ENCODE results near the gene SECTM1.

Gene SECTM1

DNA sequence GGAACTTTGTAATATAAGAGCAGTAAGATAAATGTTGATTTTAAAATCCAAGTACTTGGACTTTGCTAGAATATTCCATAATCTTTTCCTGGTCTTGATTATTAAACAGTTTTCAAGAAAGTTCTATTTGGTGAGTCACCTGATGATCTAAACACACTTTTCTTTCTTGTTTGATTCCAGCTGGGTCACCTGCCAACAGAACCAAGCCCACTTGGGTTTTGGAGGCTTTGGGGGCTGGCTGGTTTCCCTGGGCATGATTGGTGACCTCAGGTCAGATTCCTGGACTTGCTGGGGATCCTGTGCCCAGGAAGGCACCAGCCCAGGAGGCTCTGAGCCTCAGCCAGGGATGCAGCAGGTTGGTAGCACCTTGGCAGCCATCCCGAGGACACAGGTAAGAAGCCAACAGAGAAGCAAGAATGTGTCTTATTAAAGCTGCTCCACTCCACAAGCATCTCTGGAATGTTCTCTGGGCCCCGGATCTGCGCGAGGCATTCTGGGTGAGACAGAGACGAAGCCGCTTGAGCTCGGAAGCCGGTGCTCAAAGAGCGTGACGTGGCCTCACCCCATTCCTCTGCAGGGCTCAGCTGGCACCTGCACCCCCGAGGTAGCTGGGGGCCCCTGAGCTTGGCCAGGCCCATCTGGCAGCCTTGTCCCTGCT lies 22.3 kb upstream of the SECTM1 start:
- no peak overlapping the region for H3K4me3 ChIP-seq (ENCODE audit: control insufficient read depth, low read depth, low read length)
- no peak for DNase-seq (ENCODE audit: low read depth)
- TF ChIP-seq, protein P1, sequence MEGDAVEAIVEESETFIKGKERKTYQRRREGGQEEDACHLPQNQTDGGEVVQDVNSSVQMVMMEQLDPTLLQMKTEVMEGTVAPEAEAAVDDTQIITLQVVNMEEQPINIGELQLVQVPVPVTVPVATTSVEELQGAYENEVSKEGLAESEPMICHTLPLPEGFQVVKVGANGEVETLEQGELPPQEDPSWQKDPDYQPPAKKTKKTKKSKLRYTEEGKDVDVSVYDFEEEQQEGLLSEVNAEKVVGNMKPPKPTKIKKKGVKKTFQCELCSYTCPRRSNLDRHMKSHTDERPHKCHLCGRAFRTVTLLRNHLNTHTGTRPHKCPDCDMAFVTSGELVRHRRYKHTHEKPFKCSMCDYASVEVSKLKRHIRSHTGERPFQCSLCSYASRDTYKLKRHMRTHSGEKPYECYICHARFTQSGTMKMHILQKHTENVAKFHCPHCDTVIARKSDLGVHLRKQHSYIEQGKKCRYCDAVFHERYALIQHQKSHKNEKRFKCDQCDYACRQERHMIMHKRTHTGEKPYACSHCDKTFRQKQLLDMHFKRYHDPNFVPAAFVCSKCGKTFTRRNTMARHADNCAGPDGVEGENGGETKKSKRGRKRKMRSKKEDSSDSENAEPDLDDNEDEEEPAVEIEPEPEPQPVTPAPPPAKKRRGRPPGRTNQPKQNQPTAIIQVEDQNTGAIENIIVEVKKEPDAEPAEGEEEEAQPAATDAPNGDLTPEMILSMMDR (IDR thresholded peaks at IDR 0.05; ENCODE audit: control insufficient read depth, insufficient read depth, low read depth, low read length, missing control alignments) = no peak

DNA sequence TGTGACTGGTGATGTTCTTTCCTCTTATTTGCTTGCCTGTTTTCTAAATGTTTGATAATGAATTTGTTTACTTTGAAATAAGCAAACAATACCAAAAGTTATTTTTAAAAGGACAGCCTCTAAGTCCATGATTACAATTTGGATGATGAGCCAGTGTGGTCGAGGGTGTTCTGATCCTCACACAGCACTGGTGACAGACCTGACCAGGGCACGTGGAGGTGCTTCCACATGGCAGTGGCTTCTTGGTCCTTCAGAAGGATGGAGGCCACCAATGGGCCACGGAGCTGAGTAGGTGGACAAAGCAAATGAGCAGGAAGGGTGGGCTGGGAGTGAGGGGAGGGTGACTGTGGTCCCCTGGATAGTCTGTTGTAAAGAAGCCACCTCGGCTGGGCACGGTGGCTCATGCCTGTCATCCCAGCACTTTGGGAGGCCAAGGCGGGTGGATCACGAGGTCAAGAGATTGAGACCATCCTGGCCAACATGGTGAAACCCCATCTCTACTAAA lies 21.3 kb upstream of the SECTM1 start:
- no peak for DNase-seq (ENCODE audit: low read depth)
- no peak overlapping the region for H3K4me3 ChIP-seq (ENCODE audit: control insufficient read depth, low read depth, low read length)
- TF ChIP-seq, protein P1 (IDR thresholded peaks at IDR 0.05; ENCODE audit: control insufficient read depth, insufficient read depth, low read depth, low read length, missing control alignments) = no peak

DNA sequence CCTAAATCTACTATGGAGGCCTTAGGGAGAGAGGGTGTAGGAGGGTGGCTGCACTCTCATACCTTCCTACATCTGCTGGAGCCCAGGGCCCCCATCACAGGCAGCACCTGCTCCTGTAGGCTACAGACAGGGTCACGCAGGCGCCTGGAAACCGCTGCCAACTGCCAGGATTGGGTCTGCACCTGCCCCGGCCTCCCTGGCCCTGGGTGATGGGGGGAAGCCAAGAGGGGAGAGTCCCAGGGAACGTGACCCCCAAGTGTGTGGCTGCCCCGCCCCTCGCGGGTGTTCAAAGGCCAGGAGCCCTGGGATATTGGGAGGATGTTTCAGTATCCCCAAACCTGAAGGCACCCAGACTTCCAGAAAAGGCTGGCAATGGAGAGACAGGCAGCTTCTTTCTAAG lies 19.9 kb upstream of the SECTM1 start:
- DNase-seq (ENCODE audit: low read depth) = no peak
- no peak overlapping the region for H3K4me3 ChIP-seq (ENCODE audit: control insufficient read depth, low read depth, low read length)
- TF ChIP-seq, protein P1 (IDR thresholded peaks at IDR 0.05; ENCODE audit: control insufficient read depth, insufficient read depth, low read depth, low read length, missing control alignments) = no peak

DNA sequence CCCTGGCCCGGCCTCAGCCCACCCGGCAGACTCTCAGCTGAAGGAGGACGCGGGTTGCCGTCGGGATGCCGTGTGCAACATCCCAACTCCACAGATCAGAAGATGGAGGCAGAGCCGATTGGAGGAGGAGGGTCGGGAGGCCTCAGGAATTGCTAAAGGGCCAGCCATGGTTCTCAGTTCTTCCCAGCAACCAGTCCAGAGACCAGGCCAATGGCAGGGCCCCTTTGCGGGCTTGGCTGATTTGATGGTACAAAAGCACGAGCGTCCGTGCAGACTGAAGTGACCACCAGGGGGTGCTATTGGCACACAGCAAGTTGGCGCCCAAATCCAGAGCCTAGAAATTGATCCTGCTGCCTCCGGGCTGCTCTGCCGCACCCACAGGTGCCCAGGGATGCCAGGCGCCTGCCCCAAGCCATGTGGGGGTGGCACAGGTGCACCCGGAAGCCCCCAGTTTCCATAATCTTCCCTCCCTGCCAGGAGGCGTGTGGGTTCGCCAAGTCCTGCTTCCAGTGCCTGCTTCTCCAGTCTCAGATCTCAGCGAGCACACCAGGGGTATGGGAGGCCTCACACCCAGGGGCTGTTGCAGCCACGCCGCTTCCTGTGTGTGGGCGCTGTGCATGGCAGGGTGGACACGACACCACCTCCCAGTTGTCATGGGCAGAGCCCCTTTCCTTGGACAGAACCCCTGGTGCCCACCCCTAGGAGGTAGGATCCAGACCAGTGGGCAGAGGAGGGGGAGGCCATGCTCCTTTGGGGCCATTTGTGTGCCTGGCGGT lies 18.3 kb upstream of the SECTM1 start:
- TF ChIP-seq, protein P1 (IDR thresholded peaks at IDR 0.05; ENCODE audit: control insufficient read depth, insufficient read depth, low read depth, low read length, missing control alignments) = peak; percentile 95
- no peak overlapping the region for H3K4me3 ChIP-seq (ENCODE audit: control insufficient read depth, low read depth, low read length)
- peak; percentile 44 for DNase-seq (ENCODE audit: low read depth)

DNA sequence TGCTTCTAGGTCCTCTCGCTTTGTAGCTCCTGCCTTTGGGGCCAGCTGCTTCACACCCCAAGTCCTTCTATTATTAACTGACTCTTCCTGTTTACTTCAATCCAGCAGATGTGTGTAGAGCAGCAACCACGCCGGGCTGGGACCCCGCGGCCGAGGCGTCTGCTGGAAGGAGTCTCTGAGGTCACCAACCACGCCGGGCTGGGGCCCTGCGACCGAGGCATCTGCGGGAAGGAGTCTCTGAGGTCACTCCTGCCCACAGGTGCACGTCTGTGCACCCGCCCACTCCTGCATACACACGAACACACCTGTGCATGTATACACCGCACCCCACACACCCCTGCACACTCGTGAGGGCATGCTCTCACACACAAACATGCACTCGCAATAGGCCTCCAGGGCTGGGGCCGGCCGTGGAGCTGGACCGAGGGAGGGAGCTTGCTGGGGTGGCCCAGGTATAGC lies 17.7 kb upstream of the SECTM1 start:
- H3K4me3 ChIP-seq (ENCODE audit: control insufficient read depth, low read depth, low read length) = no peak overlapping the region
- no peak for DNase-seq (ENCODE audit: low read depth)
- TF ChIP-seq, protein P1 (IDR thresholded peaks at IDR 0.05; ENCODE audit: control insufficient read depth, insufficient read depth, low read depth, low read length, missing control alignments) = no peak

DNA sequence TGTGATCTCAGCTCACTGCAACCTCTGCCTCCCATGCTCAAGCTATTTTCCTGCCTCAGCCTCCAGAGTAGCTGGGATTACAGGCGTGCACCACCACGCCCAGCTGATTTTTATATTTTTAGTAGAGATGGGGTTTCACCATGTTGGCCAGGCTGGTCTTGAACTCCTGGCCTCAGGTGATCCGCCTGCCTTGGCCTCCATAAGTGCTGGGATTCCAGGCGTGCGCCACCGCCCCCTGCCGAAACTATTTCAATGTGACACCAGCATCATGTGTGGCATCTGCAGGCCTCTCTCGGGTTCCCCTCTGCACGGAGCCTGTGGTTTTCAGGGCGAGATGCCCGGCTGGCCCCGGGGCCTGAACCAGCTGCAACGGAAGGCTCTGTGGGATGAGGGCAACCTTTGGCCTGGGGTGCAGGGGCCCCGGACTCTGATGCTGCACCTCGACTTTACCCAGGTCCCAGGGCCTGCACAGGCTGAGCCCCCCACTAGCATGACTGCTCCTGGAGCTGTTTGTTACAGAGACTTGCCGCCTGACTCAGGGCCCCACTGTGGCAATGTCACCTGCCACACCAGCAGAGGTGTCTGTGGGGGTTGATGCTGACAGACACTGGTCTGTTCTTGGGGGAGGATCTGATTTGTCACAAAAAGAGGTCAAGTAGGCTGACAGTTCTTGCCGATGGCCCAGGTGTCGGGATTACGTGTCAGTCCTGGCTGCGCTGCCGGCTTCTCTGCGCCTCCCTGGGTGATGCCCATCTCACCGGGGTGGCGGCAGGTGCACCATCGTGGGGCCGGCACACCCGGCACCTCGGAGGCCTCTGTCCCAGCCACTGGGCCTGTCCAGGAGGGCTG lies 16.8 kb upstream of the SECTM1 start:
- H3K4me3 ChIP-seq (ENCODE audit: control insufficient read depth, low read depth, low read length) = no peak overlapping the region
- no peak for DNase-seq (ENCODE audit: low read depth)
- TF ChIP-seq, protein P1 (IDR thresholded peaks at IDR 0.05; ENCODE audit: control insufficient read depth, insufficient read depth, low read depth, low read length, missing control alignments) = peak; percentile 19

Measured in AG09309 (cell line).